Mesendoderm (in vitro differentiated cells): ENCODE results near the gene CDX2.

ENCODE experiments used
- DNase-seq: peaks from one replicate; pipeline ENCODE4 v3.0.0; 2013
- H2AK5ac ChIP-seq: 2 replicates; pipeline ENCODE4 v1.6.1; 2013; ENCODE audit warnings: low read length, inconsistent platforms
- H2BK120ac ChIP-seq: 2 replicates; pipeline ENCODE4 v1.6.1; 2013; ENCODE audit warnings: low read depth, mild to moderate bottlenecking, low read length, moderate library complexity, mixed read lengths
- H2BK15ac ChIP-seq: replicated peaks from 2 replicates; pipeline ENCODE4 v1.6.1; 2013; ENCODE audit warnings: low read depth, mild to moderate bottlenecking, moderate library complexity
- H2BK5ac ChIP-seq: 2 replicates; pipeline ENCODE4 v1.6.1; 2013; ENCODE audit warnings: low read length, inconsistent platforms
- H3K18ac ChIP-seq: 2 replicates; pipeline ENCODE4 v1.6.1; 2013; ENCODE audit warnings: mild to moderate bottlenecking, low read length, mixed read lengths
- H3K23ac ChIP-seq: one replicate; pipeline ENCODE4 v1.6.1; 2013; ENCODE audit warnings: low read length
- H3K27ac ChIP-seq: 2 replicates; pipeline ENCODE4 v1.5.1; 2013; ENCODE audit warnings: low read depth, mild to moderate bottlenecking, inconsistent platforms, low read length, moderate library complexity
- H3K27me3 ChIP-seq: 2 replicates; pipeline ENCODE4 v1.6.1; 2013; ENCODE audit warnings: low read length, control low read depth, mild to moderate bottlenecking, inconsistent platforms; ENCODE audit not compliant: insufficient read depth, poor library complexity
- H3K36me3 ChIP-seq: 2 replicates; pipeline ENCODE4 v1.6.1; 2013; ENCODE audit warnings: low read length, inconsistent platforms; ENCODE audit not compliant: control insufficient read depth, insufficient read depth
- H3K4ac ChIP-seq: one replicate; pipeline ENCODE4 v1.6.1; 2013; ENCODE audit warnings: low read depth, mild to moderate bottlenecking, low read length, moderate library complexity
- H3K4me1 ChIP-seq: 2 replicates; pipeline ENCODE4 v1.6.1; 2013; ENCODE audit warnings: low read depth, low read length, inconsistent platforms; ENCODE audit not compliant: control insufficient read depth
- H3K4me2 ChIP-seq: 2 replicates; pipeline ENCODE4 v1.6.1; 2013; ENCODE audit warnings: low read length
- H3K4me3 ChIP-seq: 2 replicates; pipeline ENCODE4 v1.5.1; 2013; ENCODE audit warnings: mild to moderate bottlenecking, low read length
- H3K56ac ChIP-seq: one replicate; pipeline ENCODE4 v1.6.1; 2013; ENCODE audit warnings: low read length
- H3K79me1 ChIP-seq: 2 replicates; pipeline ENCODE4 v1.6.1; 2013; ENCODE audit warnings: low read length, inconsistent platforms
- H3K79me2 ChIP-seq: 2 replicates; pipeline ENCODE4 v1.6.1; 2013; ENCODE audit warnings: mild to moderate bottlenecking, low read length; ENCODE audit not compliant: control insufficient read depth, insufficient read depth
- H3K9ac ChIP-seq: 2 replicates; pipeline ENCODE4 v1.6.1; 2013; ENCODE audit warnings: low read length, inconsistent platforms
- H4K5ac ChIP-seq: one replicate; pipeline ENCODE4 v1.6.1; 2013; ENCODE audit warnings: low read length
- H4K8ac ChIP-seq: one replicate; pipeline ENCODE4 v1.6.1; 2013; ENCODE audit warnings: low read depth, mild to moderate bottlenecking, control low read depth, low read length, moderate library complexity
- WGBS: extraction: QIAGEN DNeasy Blood & Tissue Kit; methylation state at CpG from one replicate; pipeline ENCODE4 v1.1.7; 2013; ENCODE audit warnings: low lambda C conversion rate, missing lambda C conversion rate; ENCODE audit not compliant: insufficient coverage; ENCODE audit errors: extremely low coverage; 5-methylcytosine and 5-hydroxymethylcytosine counted together

The CDX2 gene

DNA sequence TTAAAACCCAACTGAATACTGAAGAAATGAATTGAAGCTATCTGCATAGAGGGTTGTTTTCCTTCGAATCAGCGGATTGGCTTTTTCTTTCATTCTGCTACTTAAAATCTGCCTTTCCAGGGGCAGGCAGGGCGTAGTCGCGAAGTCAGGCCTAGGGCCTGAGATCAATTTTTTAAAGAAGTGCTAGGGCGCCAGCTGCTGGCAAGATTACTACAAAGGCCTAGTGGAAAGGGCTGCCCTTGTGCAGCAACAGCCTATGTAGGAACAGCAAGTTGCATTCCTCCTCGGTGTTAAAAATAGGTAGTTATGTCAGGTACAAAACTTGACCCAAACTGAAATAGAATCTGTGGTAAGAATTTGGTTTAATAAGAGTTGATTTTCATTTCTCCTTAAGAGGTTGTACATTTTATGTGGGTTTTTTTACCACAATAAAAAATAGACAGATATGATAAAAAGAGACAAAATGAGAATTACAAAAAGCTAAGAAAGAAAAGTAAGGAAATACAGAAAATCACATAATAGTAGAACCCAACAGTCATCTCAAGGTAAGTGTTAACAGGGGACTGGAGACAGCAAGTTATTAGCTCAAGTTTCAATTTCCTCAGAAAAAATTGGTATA is 28.9 kb upstream of the CDX2 start:
- DNase-seq: peak; percentile 86
- Histone ChIP-seq H3K79me1 (no peaks in the 10 kb centered on the region), H2BK15ac (no peak overlapping the region), H4K5ac (no peak overlapping the region), H3K27me3 (no peaks in the 10 kb centered on the region), H4K8ac (no peak overlapping the region), H3K36me3 (no peaks in the 10 kb centered on the region), H3K9ac (no peak overlapping the region), H3K4me3 (no peak overlapping the region), H3K79me2 (no peaks in the 10 kb centered on the region), H2AK5ac (no peak overlapping the region), H3K23ac (no peak overlapping the region), H3K56ac (no peak overlapping the region), H2BK5ac (no peak overlapping the region), H3K4ac (no peak overlapping the region), H3K4me1 (no peaks in the 10 kb centered on the region), H3K27ac (no peak overlapping the region), H3K4me2 (no peak overlapping the region), H3K18ac (no peak overlapping the region), H2BK120ac (no peak overlapping the region)
- WGBS: no CpG with 5 or more reads among the region's 7 CpGs

DNA sequence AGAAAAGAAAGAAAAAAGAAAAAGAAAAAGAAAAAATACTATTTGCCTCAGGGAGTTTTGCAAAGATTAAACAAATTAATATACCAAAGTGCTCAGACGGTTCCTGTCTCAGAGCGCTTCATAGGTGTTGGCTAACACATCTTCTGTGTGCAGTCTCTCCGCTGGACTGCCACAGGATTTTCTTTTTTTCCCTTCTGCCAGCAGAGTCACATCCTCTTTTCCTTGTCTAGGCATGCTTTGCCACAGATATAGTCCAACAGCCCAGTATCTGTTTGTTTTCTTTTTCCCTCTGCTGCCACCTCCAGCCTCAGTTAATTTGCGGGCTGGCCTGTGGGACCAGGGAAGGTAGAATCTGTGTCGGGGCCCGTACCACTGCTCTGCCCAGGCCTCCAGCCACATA is 22.8 kb upstream of the CDX2 start:
- Histone ChIP-seq H3K79me2 (no peaks in the 10 kb centered on the region), H2AK5ac (no peak overlapping the region), H3K27ac (no peak overlapping the region), H2BK120ac (no peak overlapping the region), H4K8ac (no peak overlapping the region), H3K4ac (no peak overlapping the region), H3K79me1 (no peaks in the 10 kb centered on the region), H3K9ac (no peak overlapping the region), H3K4me3 (no peak overlapping the region), H3K4me1 (no peaks in the 10 kb centered on the region), H2BK15ac (no peak overlapping the region), H3K36me3 (no peaks in the 10 kb centered on the region), H3K4me2 (no peak overlapping the region), H3K18ac (no peak overlapping the region), H3K23ac (no peak overlapping the region), H3K27me3 (peaks cover 2% of the 10 kb centered on the region), H2BK5ac (no peak overlapping the region), H3K56ac (no peak overlapping the region), H4K5ac (no peak overlapping the region)
- no peak for DNase-seq
- no CpG with 5 or more reads among the region's 6 CpGs for WGBS

DNA sequence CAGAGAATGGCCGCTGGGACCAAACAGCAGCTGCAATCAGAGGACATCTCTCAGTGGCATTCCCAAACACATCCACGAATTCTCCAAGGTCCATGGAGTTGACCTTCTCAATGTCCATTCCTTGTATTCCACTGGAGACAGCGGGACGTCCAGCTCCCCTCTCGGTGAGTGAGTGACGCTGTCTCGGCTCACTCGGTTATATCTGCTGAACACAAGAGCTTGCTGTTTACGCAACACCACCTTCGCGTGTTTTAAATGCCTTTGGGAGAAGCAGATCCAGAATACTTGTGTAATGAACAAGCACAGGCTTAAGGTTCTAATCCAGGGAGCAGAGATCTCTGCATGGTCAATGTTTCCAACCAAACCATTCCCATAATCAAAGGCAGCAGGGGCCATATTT is 19.4 kb upstream of the CDX2 start, which contains the start of gene URAD:
Gene URAD, minus strand, starts transcription at position 174 of the 400 bp plus-strand sequence. Its CDS starts 56 bp downstream, at position 118.
- Histone ChIP-seq H4K5ac (no peak within 1 kb of the TSS), H3K23ac (no peak within 1 kb of the TSS), H3K79me1 (no peaks in the 10 kb centered on the region), H3K4me1 (no peaks in the 10 kb centered on the region), H2BK5ac (no peak within 1 kb of the TSS), H3K4me2 (no peak within 1 kb of the TSS), H2BK120ac (no peak within 1 kb of the TSS), H3K27me3 (peaks cover 3% of the 10 kb centered on the region), H3K79me2 (no peaks in the 10 kb centered on the region), H3K4me3 (no peak within 1 kb of the TSS), H2BK15ac (no peak within 1 kb of the TSS), H3K36me3 (no peaks in the 10 kb centered on the region), H3K27ac (no peak within 1 kb of the TSS), H3K9ac (no peak within 1 kb of the TSS), H3K18ac (no peak within 1 kb of the TSS), H4K8ac (no peak within 1 kb of the TSS), H3K4ac (no peak within 1 kb of the TSS), H2AK5ac (no peak within 1 kb of the TSS), H3K56ac (no peak within 1 kb of the TSS)
- no CpG with 5 or more reads among the region's 11 CpGs for WGBS
- DNase-seq: no peak

DNA sequence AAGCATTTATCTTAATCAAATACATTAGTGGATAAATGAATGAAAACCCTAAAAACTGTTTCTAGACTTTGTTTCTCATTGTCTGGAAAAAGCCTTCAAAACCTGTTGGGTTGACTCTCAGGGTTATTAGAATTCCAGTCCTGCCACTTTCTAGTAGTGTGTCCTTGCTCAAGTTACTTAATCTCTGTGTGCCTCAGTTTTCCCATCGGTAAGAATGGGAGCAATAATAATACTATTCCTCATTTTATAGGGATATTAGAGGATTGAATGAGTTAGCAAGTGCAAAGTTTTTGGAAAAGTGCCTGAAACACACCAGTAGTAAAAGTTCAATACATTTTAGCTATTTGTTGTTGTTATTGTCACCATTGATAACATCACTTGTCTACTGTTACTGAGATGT is 16.5 kb upstream of the CDX2 start:
- H3K18ac ChIP-seq: no peak overlapping the region
- H2BK5ac ChIP-seq: no peak overlapping the region
- no peak overlapping the region for H3K9ac ChIP-seq
- H3K4me3 ChIP-seq: no peak overlapping the region
- no peak overlapping the region for H3K23ac ChIP-seq
- no peak overlapping the region for H2AK5ac ChIP-seq
- no peak overlapping the region for H4K8ac ChIP-seq
- no peak overlapping the region for H3K4me2 ChIP-seq
- H3K27ac ChIP-seq: no peak overlapping the region
- no peak overlapping the region for H4K5ac ChIP-seq
- peaks cover 24% of the 10 kb centered on the region for H3K27me3 ChIP-seq
- H2BK120ac ChIP-seq: no peak overlapping the region
- no peaks in the 10 kb centered on the region for H3K36me3 ChIP-seq
- H3K79me2 ChIP-seq: no peaks in the 10 kb centered on the region
- H3K79me1 ChIP-seq: no peaks in the 10 kb centered on the region
- DNase-seq: no peak
- WGBS: no CpG with 5 or more reads among the region's 1 CpG
- H3K4ac ChIP-seq: no peak overlapping the region
- no peaks in the 10 kb centered on the region for H3K4me1 ChIP-seq
- H3K56ac ChIP-seq: no peak overlapping the region
- no peak overlapping the region for H2BK15ac ChIP-seq

DNA sequence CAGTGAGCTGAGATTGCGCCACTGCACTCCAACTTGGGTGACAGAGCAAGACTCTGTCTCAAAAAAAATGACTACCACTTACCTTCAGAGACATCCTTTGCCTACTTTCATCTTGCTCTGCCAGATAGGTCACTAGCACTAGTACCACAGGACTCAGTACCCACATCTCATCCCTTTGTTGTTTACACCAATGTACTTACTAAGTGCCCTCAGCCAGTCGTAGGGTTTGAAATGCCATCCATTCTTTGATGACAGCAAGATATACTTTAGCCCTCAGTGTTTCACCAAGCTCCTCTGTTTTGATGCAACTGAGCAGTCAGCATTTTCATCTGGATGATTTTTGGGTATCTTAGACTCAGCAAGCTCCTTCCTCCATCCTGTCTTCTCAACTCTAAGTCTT is 13.2 kb upstream of the CDX2 start:
- H3K4me2 ChIP-seq: no peak overlapping the region
- H3K23ac ChIP-seq: no peak overlapping the region
- peaks cover 50% of the 10 kb centered on the region for H3K27me3 ChIP-seq
- no peak overlapping the region for H4K8ac ChIP-seq
- H3K4me1 ChIP-seq: peaks cover 2% of the 10 kb centered on the region
- no peak overlapping the region for H4K5ac ChIP-seq
- no peak overlapping the region for H3K27ac ChIP-seq
- H3K9ac ChIP-seq: no peak overlapping the region
- no peak overlapping the region for H3K56ac ChIP-seq
- H2BK15ac ChIP-seq: no peak overlapping the region
- H3K18ac ChIP-seq: no peak overlapping the region
- no CpG with 5 or more reads among the region's 2 CpGs for WGBS
- H3K79me1 ChIP-seq: no peaks in the 10 kb centered on the region
- no peak overlapping the region for H2BK5ac ChIP-seq
- H2BK120ac ChIP-seq: no peak overlapping the region
- H3K79me2 ChIP-seq: no peaks in the 10 kb centered on the region
- H2AK5ac ChIP-seq: no peak overlapping the region
- H3K36me3 ChIP-seq: no peaks in the 10 kb centered on the region
- H3K4ac ChIP-seq: no peak overlapping the region
- no peak for DNase-seq
- H3K4me3 ChIP-seq: no peak overlapping the region
